SK-N-SH treated with all-trans-retinoic acid at 6 μM for 48 hours (cell line): ENCODE results near the gene GNAS-AS1.

Experiments
- ARNTL ChIP-seq: fragments of 450-650 bp; formaldehyde crosslinking; IDR thresholded peaks from 2 replicates; pipeline ENCODE4 v1.5.0; 2020; ENCODE audit warnings: low read depth, mild to moderate bottlenecking, moderate library complexity, borderline replicate concordance
- BACH2 ChIP-seq: fragments of 250-450 bp; sonication (Bioruptor Pico); IDR thresholded peaks from 2 replicates; pipeline ENCODE4 v1.9.0; 2021; ENCODE audit warnings: mild to moderate bottlenecking, borderline replicate concordance
- CREB5 ChIP-seq: fragments of 250-450 bp; sonication (Bioruptor Pico); IDR thresholded peaks from 2 replicates; pipeline ENCODE4 v1.5.1; 2020; ENCODE audit warnings: low read depth, mild to moderate bottlenecking, moderate library complexity
- CSDC2 ChIP-seq: fragments of 250-450 bp; sonication (Bioruptor Pico); IDR thresholded peaks from 2 replicates; pipeline ENCODE4 v1.5.0; 2020; ENCODE audit warnings: mild to moderate bottlenecking, moderate library complexity
- GLIS3 ChIP-seq: fragments of 250-450 bp; sonication (Bioruptor Pico); IDR thresholded peaks from 2 replicates; pipeline ENCODE4 v1.5.0; 2020; ENCODE audit warnings: mild to moderate bottlenecking, moderate library complexity
- PATZ1 ChIP-seq: fragments of 250-450 bp; sonication (Bioruptor Pico); IDR thresholded peaks from 2 replicates; pipeline ENCODE4 v1.8.0; 2020; ENCODE audit warnings: mild to moderate bottlenecking, moderate library complexity, borderline replicate concordance
- PPARA ChIP-seq: fragments of 250-450 bp; sonication (Bioruptor Pico); IDR thresholded peaks from 2 replicates; pipeline ENCODE4 v1.5.0; 2020; ENCODE audit warnings: mild to moderate bottlenecking, borderline replicate concordance
- RARB ChIP-seq: fragments of 250-450 bp; sonication (Bioruptor Pico); IDR thresholded peaks from 2 replicates; pipeline ENCODE4 v1.8.0; 2021; ENCODE audit warnings: mild to moderate bottlenecking, moderate library complexity
- SNAI2 ChIP-seq: fragments of 250-450 bp; sonication (Bioruptor Pico); IDR thresholded peaks from 2 replicates; pipeline ENCODE4 v1.5.0; 2020; ENCODE audit warnings: mild to moderate bottlenecking, moderate library complexity
- TOX ChIP-seq: fragments of 250-450 bp; sonication (Bioruptor Pico); IDR thresholded peaks from 2 replicates; pipeline ENCODE4 v1.8.0; 2021; ENCODE audit warnings: mild to moderate bottlenecking, moderate library complexity, borderline replicate concordance
- ZFP30 ChIP-seq: fragments of 450-650 bp; formaldehyde crosslinking; IDR thresholded peaks from 2 replicates; pipeline ENCODE4 v1.5.0; 2022; ENCODE audit warnings: mild to moderate bottlenecking, moderate library complexity
- ZNF70 ChIP-seq: fragments of 450-650 bp; formaldehyde crosslinking; IDR thresholded peaks from 2 replicates; pipeline ENCODE4 v1.5.0; 2020; ENCODE audit warnings: mild to moderate bottlenecking, moderate library complexity
- ZNF8 ChIP-seq: fragments of 450-650 bp; formaldehyde crosslinking; IDR thresholded peaks from 2 replicates; pipeline ENCODE4 v1.5.0; 2020; ENCODE audit warnings: mild to moderate bottlenecking, moderate library complexity

GRCh38 chr20:58892141-58892931, 41.6 kb upstream of the GNAS-AS1 start:
- TF ChIP-seq BACH2 (CRISPR knock-in tag) (no peak), ZFP30 (no peak), RARB (CRISPR knock-in tag) (no peak), PATZ1 (CRISPR knock-in tag) (no peak), SNAI2 (CRISPR knock-in tag) (no peak), TOX (CRISPR knock-in tag) (no peak), ZNF8 (no peak), CREB5 (CRISPR knock-in tag) (no peak), CSDC2 (CRISPR knock-in tag) (no peak), GLIS3 (CRISPR knock-in tag) (no peak), ARNTL (no peak), PPARA (CRISPR knock-in tag) (no peak), ZNF70 (CRISPR knock-in tag) (no peak)
